ENCODE measurements around the gene DHRS2.

Gene DHRS2

DNA sequence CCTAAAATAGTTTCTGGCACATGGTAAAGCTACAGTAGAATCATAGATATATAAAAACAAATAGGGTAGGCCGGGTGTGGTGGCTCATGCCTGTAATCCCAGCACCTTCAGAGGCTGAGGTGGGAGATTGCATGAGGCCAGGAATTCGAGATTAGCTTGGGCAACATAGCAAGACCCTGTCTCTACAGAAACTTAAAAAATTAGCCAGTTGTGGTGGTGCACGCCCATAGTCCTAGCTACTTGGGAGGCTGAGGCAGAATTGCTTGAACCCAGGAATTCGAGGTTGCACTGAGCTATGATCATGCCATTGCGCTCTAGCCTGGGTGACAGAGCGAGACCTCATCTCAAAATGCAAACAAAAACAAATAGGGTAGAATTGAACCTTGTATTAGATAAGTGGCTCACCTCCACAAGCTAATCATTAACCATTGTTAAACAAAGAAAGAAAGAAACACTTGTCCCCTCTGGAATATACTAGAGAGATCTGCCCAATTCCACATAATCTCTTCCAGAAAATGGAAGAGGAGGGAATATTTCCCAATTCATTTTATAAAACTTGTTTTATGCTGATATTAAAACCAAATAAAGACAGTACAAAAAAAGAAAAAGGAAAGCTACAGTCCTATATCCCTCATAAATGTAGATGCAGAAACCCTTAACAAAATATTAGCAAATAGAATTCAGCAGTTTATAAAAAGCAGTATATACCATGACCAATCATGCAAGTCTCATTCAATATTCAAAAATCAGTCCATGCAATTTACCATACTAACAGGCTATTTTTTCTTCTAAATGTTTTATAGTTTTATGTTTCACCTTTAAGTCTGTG, 22.7 kb upstream of the DHRS2 start:
- Histone ChIP-seq H3K9ac (ENCODE audit: low read length) (no peak overlapping the region), H3K36me3 (ENCODE audit: control insufficient read depth, insufficient read depth, low read length) (no peaks in the 10 kb centered on the region), H3K79me1 (ENCODE audit: low read length) (no peaks in the 10 kb centered on the region), H3K79me2 (ENCODE audit: control insufficient read depth, insufficient read depth, low read length) (no peaks in the 10 kb centered on the region), H3K56ac (ENCODE audit: low read length) (no peak overlapping the region), H3K4me3 (ENCODE audit: low read length) (no peak overlapping the region), H3K4me1 (ENCODE audit: control insufficient read depth, low read depth, low read length) (no peaks in the 10 kb centered on the region), H2AK5ac (ENCODE audit: low read length) (no peak overlapping the region), H4K8ac (ENCODE audit: low read depth, low read length) (peak overlapping the region; percentile 2), H3K27ac (ENCODE audit: low read depth, low read length) (no peak overlapping the region), H2BK15ac (replicated peaks; ENCODE audit: low read depth) (no peak overlapping the region), H4K5ac (ENCODE audit: low read length) (no peak overlapping the region), H3K23ac (ENCODE audit: low read length) (no peak overlapping the region), H2BK120ac (ENCODE audit: low read depth, low read length) (no peak overlapping the region), H3K18ac (ENCODE audit: low read length) (no peak overlapping the region), H3K27me3 (ENCODE audit: insufficient read depth, low read length, poor library complexity) (no peaks in the 10 kb centered on the region), H2BK5ac (ENCODE audit: low read length) (no peak overlapping the region), H3K4me2 (ENCODE audit: low read length) (no peak overlapping the region), H3K4ac (ENCODE audit: low read depth, low read length) (no peak overlapping the region)
- DNase-seq = no peak
- no CpG with 5 or more reads among the region's 6 CpGs for WGBS (ENCODE audit: extremely low coverage, insufficient coverage, low lambda C conversion rate)

DNA sequence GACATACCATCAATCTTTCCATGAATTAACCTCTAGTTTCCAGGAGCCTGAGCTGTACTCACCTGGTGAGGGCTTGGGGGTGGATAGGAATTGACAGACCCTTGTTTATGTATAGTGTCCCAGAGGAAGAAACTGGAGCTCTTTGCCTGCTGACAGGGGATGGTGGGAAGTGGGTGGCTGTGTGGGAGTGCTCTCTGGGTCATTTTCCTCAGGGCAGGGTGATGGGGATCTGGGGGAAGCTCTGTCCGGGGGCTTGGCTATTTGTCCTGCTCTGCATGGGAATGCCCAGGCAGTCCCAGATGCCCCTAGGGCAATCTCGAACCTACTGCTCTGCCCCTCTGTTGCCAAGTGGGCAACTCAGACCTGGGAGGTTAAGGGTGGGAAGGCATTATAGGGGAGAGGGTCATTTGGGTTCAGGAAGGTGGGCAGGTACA, 21.8 kb upstream of the DHRS2 start:
- Histone ChIP-seq H3K18ac (ENCODE audit: low read length) (no peak overlapping the region), H3K23ac (ENCODE audit: low read length) (no peak overlapping the region), H2BK15ac (replicated peaks; ENCODE audit: low read depth) (no peak overlapping the region), H3K27ac (ENCODE audit: low read depth, low read length) (peak overlapping the region; percentile 4), H2BK120ac (ENCODE audit: low read depth, low read length) (no peak overlapping the region), H4K8ac (ENCODE audit: low read depth, low read length) (no peak overlapping the region), H3K9ac (ENCODE audit: low read length) (no peak overlapping the region), H3K4me3 (ENCODE audit: low read length) (no peak overlapping the region), H4K5ac (ENCODE audit: low read length) (no peak overlapping the region), H3K4me1 (ENCODE audit: control insufficient read depth, low read depth, low read length) (no peaks in the 10 kb centered on the region), H2AK5ac (ENCODE audit: low read length) (no peak overlapping the region), H3K56ac (ENCODE audit: low read length) (no peak overlapping the region), H3K4me2 (ENCODE audit: low read length) (no peak overlapping the region), H3K4ac (ENCODE audit: low read depth, low read length) (no peak overlapping the region), H2BK5ac (ENCODE audit: low read length) (no peak overlapping the region), H3K79me2 (ENCODE audit: control insufficient read depth, insufficient read depth, low read length) (no peaks in the 10 kb centered on the region), H3K79me1 (ENCODE audit: low read length) (no peaks in the 10 kb centered on the region), H3K36me3 (ENCODE audit: control insufficient read depth, insufficient read depth, low read length) (no peaks in the 10 kb centered on the region), H3K27me3 (ENCODE audit: insufficient read depth, low read length, poor library complexity) (no peaks in the 10 kb centered on the region)
- no peak for DNase-seq
- no CpG with 5 or more reads among the region's 2 CpGs for WGBS (ENCODE audit: extremely low coverage, insufficient coverage, low lambda C conversion rate)

DNA sequence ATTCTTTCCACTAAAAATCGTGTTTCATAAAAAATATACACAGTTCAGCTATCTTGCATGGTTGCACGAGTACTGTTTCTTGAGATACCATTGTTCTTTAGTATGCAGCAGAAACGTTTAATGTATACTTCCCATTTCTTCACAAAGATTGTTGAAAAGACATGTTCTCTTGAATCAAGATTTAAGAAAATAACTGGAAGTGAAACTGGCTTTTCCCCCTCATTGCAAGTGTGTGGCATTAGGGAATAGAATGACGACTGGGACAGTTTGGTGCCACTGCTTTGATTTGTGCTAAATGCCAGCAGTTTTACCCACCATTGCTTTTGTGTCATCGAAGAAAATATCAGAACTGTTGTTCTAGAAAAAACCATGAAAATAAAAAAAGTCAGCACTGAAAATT, 20.3 kb upstream of the DHRS2 start:
- Histone ChIP-seq H3K4ac (ENCODE audit: low read depth, low read length) (no peak overlapping the region), H4K8ac (ENCODE audit: low read depth, low read length) (no peak overlapping the region), H3K27me3 (ENCODE audit: insufficient read depth, low read length, poor library complexity) (no peaks in the 10 kb centered on the region), H2BK120ac (ENCODE audit: low read depth, low read length) (no peak overlapping the region), H3K23ac (ENCODE audit: low read length) (no peak overlapping the region), H3K4me3 (ENCODE audit: low read length) (no peak overlapping the region), H3K4me1 (ENCODE audit: control insufficient read depth, low read depth, low read length) (no peaks in the 10 kb centered on the region), H2BK5ac (ENCODE audit: low read length) (no peak overlapping the region), H3K9ac (ENCODE audit: low read length) (no peak overlapping the region), H3K79me1 (ENCODE audit: low read length) (no peaks in the 10 kb centered on the region), H3K27ac (ENCODE audit: low read depth, low read length) (no peak overlapping the region), H2BK15ac (replicated peaks; ENCODE audit: low read depth) (no peak overlapping the region), H4K5ac (ENCODE audit: low read length) (no peak overlapping the region), H3K56ac (ENCODE audit: low read length) (no peak overlapping the region), H3K79me2 (ENCODE audit: control insufficient read depth, insufficient read depth, low read length) (no peaks in the 10 kb centered on the region), H2AK5ac (ENCODE audit: low read length) (no peak overlapping the region), H3K4me2 (ENCODE audit: low read length) (no peak overlapping the region), H3K36me3 (ENCODE audit: control insufficient read depth, insufficient read depth, low read length) (no peaks in the 10 kb centered on the region), H3K18ac (ENCODE audit: low read length) (no peak overlapping the region)
- DNase-seq = no peak
- no CpG with 5 or more reads among the region's 5 CpGs for WGBS (ENCODE audit: extremely low coverage, insufficient coverage, low lambda C conversion rate)

DNA sequence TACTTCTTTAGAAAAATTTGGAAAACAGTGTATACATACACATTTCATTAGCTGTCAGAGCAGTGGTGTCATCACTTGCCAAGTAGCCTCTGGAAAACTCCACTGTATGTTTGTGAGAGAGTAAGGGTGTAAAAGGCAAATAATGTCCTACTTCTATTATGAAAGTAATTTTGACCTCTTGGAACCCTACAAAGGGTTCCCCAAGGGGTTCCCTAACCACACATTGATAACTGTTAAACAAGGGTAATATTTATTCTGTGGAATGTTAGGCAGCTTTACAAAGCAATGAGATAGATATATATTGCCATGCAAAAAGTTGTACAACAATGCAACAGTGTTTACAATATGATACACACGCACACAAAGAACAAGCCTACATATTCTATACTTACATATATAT, 18.6 kb upstream of the DHRS2 start:
- no peaks in the 10 kb centered on the region for H3K79me2 ChIP-seq (ENCODE audit: control insufficient read depth, insufficient read depth, low read length)
- no peak overlapping the region for H2AK5ac ChIP-seq (ENCODE audit: low read length)
- H3K79me1 ChIP-seq (ENCODE audit: low read length) = no peaks in the 10 kb centered on the region
- H3K4me2 ChIP-seq (ENCODE audit: low read length) = no peak overlapping the region
- H4K5ac ChIP-seq (ENCODE audit: low read length) = no peak overlapping the region
- H3K4me1 ChIP-seq (ENCODE audit: control insufficient read depth, low read depth, low read length) = no peaks in the 10 kb centered on the region
- H3K4ac ChIP-seq (ENCODE audit: low read depth, low read length) = no peak overlapping the region
- no peaks in the 10 kb centered on the region for H3K36me3 ChIP-seq (ENCODE audit: control insufficient read depth, insufficient read depth, low read length)
- no CpG with 5 or more reads among the region's 1 CpG for WGBS (ENCODE audit: extremely low coverage, insufficient coverage, low lambda C conversion rate)
- H3K23ac ChIP-seq (ENCODE audit: low read length) = no peak overlapping the region
- no peak overlapping the region for H2BK15ac ChIP-seq (replicated peaks; ENCODE audit: low read depth)
- no peaks in the 10 kb centered on the region for H3K27me3 ChIP-seq (ENCODE audit: insufficient read depth, low read length, poor library complexity)
- no peak overlapping the region for H4K8ac ChIP-seq (ENCODE audit: low read depth, low read length)
- no peak overlapping the region for H2BK120ac ChIP-seq (ENCODE audit: low read depth, low read length)
- no peak overlapping the region for H3K9ac ChIP-seq (ENCODE audit: low read length)
- no peak overlapping the region for H2BK5ac ChIP-seq (ENCODE audit: low read length)
- no peak overlapping the region for H3K56ac ChIP-seq (ENCODE audit: low read length)
- H3K4me3 ChIP-seq (ENCODE audit: low read length) = no peak overlapping the region
- no peak overlapping the region for H3K27ac ChIP-seq (ENCODE audit: low read depth, low read length)
- no peak overlapping the region for H3K18ac ChIP-seq (ENCODE audit: low read length)
- DNase-seq = no peak

DNA sequence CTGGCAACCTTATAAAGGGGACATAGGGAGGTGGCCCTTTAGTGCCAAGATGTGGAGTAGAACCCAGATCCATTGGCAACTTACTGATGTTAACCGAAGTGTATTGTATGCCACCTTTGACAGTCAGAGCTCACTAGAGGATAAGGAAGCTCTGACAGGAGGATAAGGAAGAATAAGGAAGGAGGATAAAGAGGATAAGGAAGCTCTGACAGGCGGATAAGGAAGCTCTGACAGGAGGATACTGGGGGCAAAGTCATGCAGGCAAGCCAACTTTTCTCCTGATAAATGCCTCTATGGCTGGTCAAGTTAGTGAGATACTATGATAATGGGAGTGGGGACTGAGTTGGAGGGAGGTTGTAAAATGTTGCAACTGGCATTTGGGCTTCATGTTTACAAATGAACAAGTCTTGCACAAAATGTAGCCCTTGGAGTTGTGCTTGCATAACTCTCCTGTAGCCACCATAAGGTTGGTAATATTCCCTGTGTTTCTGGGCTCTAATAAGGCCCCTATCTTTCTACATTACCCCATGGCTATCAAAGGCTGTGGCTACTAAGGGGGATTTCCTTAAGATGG, 17.7 kb upstream of the DHRS2 start:
- WGBS (ENCODE audit: extremely low coverage, insufficient coverage, low lambda C conversion rate) = no CpG with 5 or more reads among the region's 2 CpGs
- no peak overlapping the region for H3K4me3 ChIP-seq (ENCODE audit: low read length)
- H3K79me2 ChIP-seq (ENCODE audit: control insufficient read depth, insufficient read depth, low read length) = no peaks in the 10 kb centered on the region
- no peak overlapping the region for H3K18ac ChIP-seq (ENCODE audit: low read length)
- no peak overlapping the region for H3K4me2 ChIP-seq (ENCODE audit: low read length)
- no peak overlapping the region for H3K9ac ChIP-seq (ENCODE audit: low read length)
- no peak overlapping the region for H2BK15ac ChIP-seq (replicated peaks; ENCODE audit: low read depth)
- H2AK5ac ChIP-seq (ENCODE audit: low read length) = no peak overlapping the region
- H2BK120ac ChIP-seq (ENCODE audit: low read depth, low read length) = no peak overlapping the region
- no peak overlapping the region for H3K4ac ChIP-seq (ENCODE audit: low read depth, low read length)
- H2BK5ac ChIP-seq (ENCODE audit: low read length) = no peak overlapping the region
- no peak overlapping the region for H4K5ac ChIP-seq (ENCODE audit: low read length)
- H3K79me1 ChIP-seq (ENCODE audit: low read length) = no peaks in the 10 kb centered on the region
- H4K8ac ChIP-seq (ENCODE audit: low read depth, low read length) = no peak overlapping the region
- no peaks in the 10 kb centered on the region for H3K36me3 ChIP-seq (ENCODE audit: control insufficient read depth, insufficient read depth, low read length)
- H3K23ac ChIP-seq (ENCODE audit: low read length) = no peak overlapping the region
- no peak for DNase-seq
- H3K56ac ChIP-seq (ENCODE audit: low read length) = no peak overlapping the region
- no peaks in the 10 kb centered on the region for H3K4me1 ChIP-seq (ENCODE audit: control insufficient read depth, low read depth, low read length)
- H3K27me3 ChIP-seq (ENCODE audit: insufficient read depth, low read length, poor library complexity) = no peaks in the 10 kb centered on the region
- no peak overlapping the region for H3K27ac ChIP-seq (ENCODE audit: low read depth, low read length)
